GM10266 (cell line): ENCODE measurements around the gene ACCSL.

Experiments
- DNase-seq: peaks from one replicate; pipeline ENCODE4 v3.0.0; 2012; ENCODE audit errors: extremely low spot score
- CTCF ChIP-seq: IDR thresholded peaks from 2 replicates; pipeline ENCODE4 v1.5.1; 2012; ENCODE audit warnings: mild to moderate bottlenecking, low read depth; ENCODE audit not compliant: control insufficient read depth, insufficient read depth; ENCODE audit errors: missing control alignments

ACCSL gene

GRCh38 chr11:44034639-44035038 is 13.1 kb upstream of the ACCSL start:
- no peak for TF ChIP-seq CTCF
- DNase-seq = no peak

GRCh38 chr11:44036811-44037657 is 10.7 kb upstream of the ACCSL start:
- DNase-seq = peak; percentile 51
- TF ChIP-seq CTCF = peak; percentile 66

GRCh38 chr11:44037658-44037998 is 10.2 kb upstream of the ACCSL start:
- TF ChIP-seq CTCF = no peak
- no peak for DNase-seq

- TF ChIP-seq CTCF = no peak
- no peak for DNase-seq
These were observed 4.6 kb upstream of the ACCSL start for GRCh38 chr11:44043157-44043556.

GRCh38 chr11:44046182-44046581 is 1.6 kb upstream of the ACCSL start:
- TF ChIP-seq CTCF = no peak
- DNase-seq = no peak

- no peak for DNase-seq
- no peak for TF ChIP-seq CTCF
These were observed 483 bp upstream of the ACCSL start for GRCh38 chr11:44047298-44047697.

GRCh38 chr11:44049832-44050231 is 2.1 kb downstream of the ACCSL start:
- DNase-seq = no peak
- TF ChIP-seq CTCF = no peak
